Right lobe of liver (tissue), 4 donors: ENCODE measurements around the gene GIMD1.

ENCODE experiments used
- CTCF ChIP-seq, 4 donors: fragments of 200-600 bp in 3 of 4; fragments of 450-650 bp in 1 of 4; IDR thresholded peaks; one replicate each; pipeline versions ENCODE4 v1.5.1 to v1.8.0; 2016 to 2022; ENCODE audit warnings: antibody characterized with exemption in 4 of 4, mild to moderate bottlenecking in 2 of 4
- POLR2A ChIP-seq: fragments of 450-650 bp; IDR thresholded peaks from one replicate; pipeline ENCODE4 v1.6.1; 2017; ENCODE audit warnings: antibody characterized with exemption, mild to moderate bottlenecking
- donor health status: DM: no; HTN: no; CAD: no.
- donor health status: DM: no; HTN: no; CAD: no.
- donor health status: DM: no; HTN: yes; CAD: no.

GRCh38 chr4:106343865-106344646, 24.5 kb downstream of the GIMD1 start:
- TF ChIP-seq CTCF (IDR thresholded peaks at IDR 0.05) (no peak), POLR2A (no peak)
